Right cardiac atrium (tissue), 5 donors: ENCODE data around the gene IFFO2. TPM values are rescaled to one million over a fixed set of nuclear protein-coding genes. Genes with fewer than 3 reads are reported as not detected.

ENCODE experiments used
- ATAC-seq, 2 donors: fragments of 200-7000 bp; cut with Tn5 transposase; one replicate each; pipeline versions ENCODE4 v1.8.0 to v1.9.1; 2020; ENCODE audit warnings: moderate library complexity in 2 of 2, mild to moderate bottlenecking in 1 of 2
- DNase-seq, 3 donors: peaks; one replicate each; pipeline ENCODE4 v3.0.0-alpha.2; 2020
- H3K27ac ChIP-seq: one replicate; pipeline ENCODE4 v1.5.1; 2013; ENCODE audit warnings: mild to moderate bottlenecking, low read length, control low read depth, moderate library complexity
- H3K27me3 ChIP-seq: one replicate; pipeline ENCODE4 v1.6.1; 2013; ENCODE audit not compliant: control insufficient read depth, insufficient read depth
- H3K4me1 ChIP-seq: one replicate; pipeline ENCODE4 v1.6.1; 2013; ENCODE audit warnings: low read length; ENCODE audit not compliant: control insufficient read depth, insufficient read depth
- H3K4me3 ChIP-seq: one replicate; pipeline ENCODE4 v1.5.1; 2013; ENCODE audit warnings: low read length, control low read depth
- H3K9me3 ChIP-seq: one replicate; pipeline ENCODE4 v1.6.1; 2013; ENCODE audit warnings: low read length; ENCODE audit not compliant: control insufficient read depth
- WGBS: extraction: QIAGEN DNeasy Blood & Tissue Kit; methylation state at CpG from one replicate; pipeline ENCODE4 v1.1.7; 2013; 5-methylcytosine and 5-hydroxymethylcytosine counted together
- intact Hi-C, 4 donors: fragments of 100-400 bp; cut with DNase I; formaldehyde crosslinking; loops; one replicate each; pipeline versions ENCODE4 v1.11.0 to v1.14.0; 2022 to 2023
- polyA plus RNA-seq: library from polyadenylated mRNA; stranded (reverse); fragments of 200-250 nt; gene quantifications from one replicate; pipeline ENCODE4 v1.2.3, GENCODE V29; 2013
- total RNA-seq, 4 donors: library from RNA; stranded (reverse); fragmentation: NEBNext Ultra II Directional; extraction: Animal tissue kit (Norgen Biotek cat#: 25700); gene quantifications; one replicate each; pipeline ENCODE4 v1.2.1, GENCODE V29; 2021
- donor health status: healthy with polysubstance abuse.
- donor health status: DM: no; HTN: yes; CAD: no.
- donor health status: DM: no; HTN: no; CAD: no.
- donor health status: DM: no; HTN: yes; CAD: no; lungs with severe emphysema.
- donor health status: DM: yes; HTN: yes; CAD: no.

IFFO2 gene
- total and polyA plus RNA-seq, 5 donors, result 5.0 to 12.7 (median 7.3) TPM

DNA sequence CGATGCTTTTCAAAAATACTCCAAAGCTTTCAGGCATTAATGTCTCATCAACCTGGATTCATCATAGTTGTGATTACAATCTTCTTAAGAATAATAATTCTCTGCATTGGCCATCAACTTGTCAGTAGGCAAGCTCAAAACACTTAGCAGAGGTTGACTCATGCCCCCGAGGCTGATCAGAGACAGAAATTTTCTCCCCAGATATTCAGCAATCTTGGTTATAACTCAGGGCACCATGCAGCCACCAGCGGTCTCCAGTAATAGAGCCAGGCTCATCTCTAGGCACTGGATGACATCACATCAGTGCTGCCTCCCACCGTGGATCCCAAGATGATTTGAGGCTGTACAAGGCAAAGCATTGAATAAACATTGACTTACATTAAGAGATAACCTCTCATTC lies 14.3 kb upstream of the IFFO2 start:
- H3K27ac ChIP-seq, result no peak overlapping the region
- no peak for DNase-seq
- no peaks in the 10 kb centered on the region for H3K9me3 ChIP-seq
- H3K27me3 ChIP-seq, result no peaks in the 10 kb centered on the region
- WGBS, result 54% methylated on average over 4 of the region's 4 CpGs
- no peak overlapping the region for H3K4me3 ChIP-seq
- intact Hi-C loops, result no loop called here
- ATAC-seq, result no peak
- H3K4me1 ChIP-seq, result peaks cover 2% of the 10 kb centered on the region

DNA sequence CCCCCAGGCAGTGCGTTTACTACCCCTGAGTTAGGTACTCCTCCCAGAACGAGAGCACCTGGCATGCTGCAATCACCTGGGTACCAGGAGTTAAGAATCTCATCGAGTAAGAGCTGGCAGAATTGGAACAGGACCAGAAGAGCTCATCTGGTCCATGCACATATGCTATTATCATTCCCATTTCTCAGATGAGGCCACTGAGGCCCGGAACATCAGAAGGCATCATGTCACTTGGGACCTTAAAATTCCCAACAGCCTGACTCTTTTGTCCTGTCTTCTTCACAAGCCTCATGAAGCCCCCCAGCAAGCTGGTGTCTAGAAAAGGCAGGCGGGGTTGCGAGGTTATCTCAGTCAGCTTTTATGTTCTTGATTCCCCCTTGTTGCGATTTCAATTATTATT lies 13.9 kb upstream of the IFFO2 start:
- no peak for ATAC-seq
- H3K4me3 ChIP-seq, result no peak overlapping the region
- WGBS, result 89% methylated on average over 7 of the region's 7 CpGs
- H3K4me1 ChIP-seq, result peaks cover 2% of the 10 kb centered on the region
- H3K9me3 ChIP-seq, result no peaks in the 10 kb centered on the region
- intact Hi-C loops, result no loop called here
- H3K27ac ChIP-seq, result no peak overlapping the region
- no peak for DNase-seq
- no peaks in the 10 kb centered on the region for H3K27me3 ChIP-seq

DNA sequence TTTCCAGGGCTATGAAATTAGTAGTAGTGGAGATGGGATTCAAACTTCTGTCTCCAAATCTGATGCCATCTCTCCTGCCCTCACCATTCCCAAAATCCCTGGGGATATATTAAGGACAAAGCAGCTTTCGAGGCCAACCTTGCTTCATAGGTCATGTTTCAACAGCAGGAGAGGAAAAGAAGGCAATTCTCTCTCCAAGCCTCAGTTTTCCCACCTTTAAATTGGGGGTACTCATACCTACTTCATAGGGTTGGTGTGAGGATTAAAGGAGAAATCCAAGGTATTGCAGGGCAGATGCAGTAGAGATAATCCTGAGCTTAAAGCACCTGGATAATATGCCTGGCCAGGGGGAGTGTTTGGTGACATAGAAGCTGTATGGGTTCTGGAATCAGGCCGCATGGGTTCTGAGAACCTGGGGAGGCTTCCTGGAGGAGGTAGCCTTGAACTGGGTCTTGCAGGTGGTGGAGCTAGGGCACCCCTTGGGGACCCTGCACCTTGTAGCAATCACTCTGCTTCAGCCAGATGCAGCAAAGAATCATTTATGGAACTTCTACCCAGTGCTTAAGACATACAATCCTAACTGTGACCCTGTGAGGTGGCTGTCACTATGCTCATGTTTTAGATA lies 10.7 kb upstream of the IFFO2 start:
- Histone ChIP-seq H3K27me3 (no peaks in the 10 kb centered on the region), H3K4me3 (no peak overlapping the region), H3K27ac (no peak overlapping the region), H3K4me1 (no peaks in the 10 kb centered on the region), H3K9me3 (no peaks in the 10 kb centered on the region)
- intact Hi-C loops, result no loop called here
- ATAC-seq (no peak), DNase-seq (no peak)
- WGBS, result 90% methylated on average over 2 of the region's 2 CpGs

DNA sequence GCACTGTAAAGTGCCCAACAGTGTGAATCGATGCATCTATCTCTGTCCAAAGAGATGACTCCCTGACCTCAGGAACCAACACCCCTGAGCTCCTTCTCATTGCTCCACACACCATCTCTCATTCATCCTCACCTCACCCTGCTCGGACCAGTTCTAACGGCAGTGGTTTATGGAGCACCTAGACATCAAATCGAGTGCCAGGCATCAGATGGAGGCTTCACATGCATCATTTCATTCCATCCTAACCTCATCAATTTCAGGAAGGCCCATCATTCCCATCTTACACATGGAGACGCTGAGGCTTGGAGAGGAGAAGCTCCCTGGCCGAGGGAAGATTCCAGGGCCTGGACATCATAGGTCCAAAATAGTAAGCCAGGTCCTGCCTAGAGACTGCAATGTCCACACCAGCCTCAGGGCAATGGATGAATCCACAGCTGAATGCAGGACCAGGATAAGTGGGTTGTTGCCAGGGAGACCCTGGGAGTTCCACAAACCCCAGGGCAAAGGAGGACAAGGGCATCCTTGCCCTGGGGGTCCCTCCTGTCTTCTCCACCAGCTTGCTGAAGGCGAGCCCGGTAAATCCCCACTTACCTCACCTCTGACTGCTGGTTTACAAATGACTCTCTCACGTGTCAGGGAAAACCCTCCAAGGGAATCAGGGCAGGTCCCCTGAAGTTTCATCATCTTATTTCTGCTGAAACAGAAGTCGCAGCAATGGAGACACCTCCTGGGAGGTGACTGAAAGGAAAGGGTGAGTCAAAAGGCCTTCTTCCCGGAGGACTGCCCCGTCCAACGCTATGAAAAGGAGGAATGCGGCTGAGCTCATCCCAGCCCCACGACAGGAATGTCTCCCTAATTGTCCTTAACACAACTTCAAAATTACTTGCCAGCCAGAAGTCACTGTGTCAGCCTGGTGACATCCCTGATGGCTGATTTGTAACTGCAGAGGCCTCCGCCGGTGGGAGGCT lies 9.0 kb upstream of the IFFO2 start:
- Histone ChIP-seq H3K4me1 (no peaks in the 10 kb centered on the region), H3K4me3 (no peak overlapping the region), H3K27ac (no peak overlapping the region), H3K9me3 (no peaks in the 10 kb centered on the region), H3K27me3 (no peaks in the 10 kb centered on the region)
- intact Hi-C loops, result no loop called here
- peak; percentile 10 to 39 for ATAC-seq
- no peak for DNase-seq
- WGBS, result 59% methylated on average over 17 of the region's 17 CpGs

DNA sequence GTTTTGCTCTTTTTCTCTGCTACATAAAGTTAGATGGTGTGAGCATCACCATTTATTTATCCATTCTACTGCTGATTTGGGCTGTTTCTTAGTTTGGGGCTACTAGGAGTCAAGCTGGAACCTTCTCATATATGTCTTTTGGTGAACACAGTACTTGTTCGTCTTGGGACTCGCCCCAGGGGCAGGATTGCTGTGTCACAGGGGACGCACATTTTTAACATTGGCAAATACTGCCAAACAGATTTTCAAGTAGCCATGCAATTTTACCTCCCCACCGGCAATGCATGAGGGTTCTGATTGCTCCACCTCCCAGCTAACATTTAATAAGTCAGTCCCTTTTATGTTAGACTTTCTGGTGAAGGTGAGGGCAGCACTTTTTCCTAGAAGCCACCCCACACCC lies 7.5 kb upstream of the IFFO2 start:
- no peak overlapping the region for H3K4me3 ChIP-seq
- no peaks in the 10 kb centered on the region for H3K4me1 ChIP-seq
- H3K27me3 ChIP-seq, result no peaks in the 10 kb centered on the region
- no peak overlapping the region for H3K27ac ChIP-seq
- WGBS, result 90% methylated on average over 4 of the region's 4 CpGs
- intact Hi-C loops, result no loop called here
- H3K9me3 ChIP-seq, result no peaks in the 10 kb centered on the region
- DNase-seq (no peak), ATAC-seq (no peak)

DNA sequence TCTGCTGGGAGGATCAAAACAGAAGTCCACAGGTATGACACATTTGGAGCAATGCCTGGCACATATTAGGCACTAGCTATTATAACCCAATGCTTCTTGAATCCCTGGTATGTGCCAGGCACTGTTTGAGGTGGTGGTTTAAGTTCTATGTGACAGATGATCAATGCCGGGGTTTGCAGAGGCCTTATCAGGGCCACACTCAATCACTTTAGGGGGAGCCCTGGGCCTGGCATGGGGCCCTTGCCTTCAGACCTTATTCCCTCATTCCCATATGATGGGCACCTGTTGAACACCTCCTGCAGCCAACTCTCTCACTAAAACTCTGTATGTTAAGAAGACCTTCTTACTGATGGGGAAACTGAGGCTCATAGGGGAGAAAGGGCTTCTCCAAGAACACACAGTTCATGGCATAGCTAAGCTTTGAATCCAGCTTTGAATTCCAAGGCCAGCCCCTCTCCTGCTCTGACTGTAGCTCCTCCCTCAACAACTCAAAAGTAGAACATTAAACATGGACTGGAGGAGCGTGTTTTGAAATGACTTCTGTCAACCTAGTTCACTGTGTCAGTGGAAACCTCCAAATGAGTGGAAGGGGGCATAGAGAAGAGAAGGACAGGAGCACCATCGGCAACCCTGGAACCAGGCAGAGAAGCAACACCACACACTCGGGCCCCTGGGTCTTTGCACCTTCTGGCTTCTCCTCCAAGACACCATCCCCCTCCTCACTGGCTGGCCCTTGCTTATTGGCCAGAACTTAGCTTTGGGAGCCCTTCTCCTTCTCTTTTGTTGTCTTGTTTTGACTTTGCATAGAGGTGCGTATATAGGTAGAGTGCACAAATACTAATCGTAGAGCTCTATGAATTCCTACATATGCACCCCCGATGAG lies 6.6 kb upstream of the IFFO2 start:
- intact Hi-C loops, result no loop called here
- Histone ChIP-seq H3K9me3 (no peaks in the 10 kb centered on the region), H3K27me3 (no peaks in the 10 kb centered on the region), H3K27ac (no peak overlapping the region), H3K4me1 (no peaks in the 10 kb centered on the region), H3K4me3 (no peak overlapping the region)
- WGBS, result 93% methylated on average over 7 of the region's 7 CpGs
- ATAC-seq (no peak), DNase-seq (no peak)

DNA sequence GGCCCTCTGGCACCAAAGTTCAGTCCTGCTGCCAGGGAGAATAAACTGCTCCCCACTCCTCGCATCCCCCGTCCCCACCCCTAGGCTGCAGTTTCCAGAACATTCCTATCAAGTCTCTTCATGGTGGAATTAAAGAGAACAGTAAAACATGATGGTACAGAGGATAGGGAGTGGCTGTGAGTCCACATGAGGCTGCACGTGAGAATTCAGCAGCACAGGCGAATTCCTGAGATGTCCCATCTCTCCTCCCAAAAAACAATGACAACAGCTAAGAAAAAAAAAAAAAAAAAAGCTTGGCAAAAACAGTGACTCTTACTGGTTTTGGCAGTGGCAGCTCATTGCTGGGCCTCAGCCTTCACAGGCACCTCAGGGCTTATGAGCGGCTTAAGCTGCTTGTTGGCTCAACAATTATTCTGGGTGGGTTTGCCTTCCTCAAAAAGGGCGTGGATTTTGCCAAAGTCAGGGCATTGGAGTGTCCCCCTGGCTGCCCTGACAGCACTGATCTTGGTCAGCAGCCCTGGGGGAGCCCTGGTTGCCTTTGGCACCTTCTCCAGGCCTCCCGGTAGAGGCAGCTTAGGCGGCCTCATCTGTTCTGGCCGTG lies 5.7 kb upstream of the IFFO2 start:
- intact Hi-C loops, result no loop called here
- 65% methylated on average over 9 of the region's 9 CpGs for WGBS
- DNase-seq, result peak in 2 of 3 donors; percentile 28 to 70
- Histone ChIP-seq H3K4me1 (no peaks in the 10 kb centered on the region), H3K27me3 (no peaks in the 10 kb centered on the region), H3K27ac (no peak overlapping the region), H3K4me3 (no peak overlapping the region), H3K9me3 (no peaks in the 10 kb centered on the region)
- peak; percentile 20 to 58 for ATAC-seq

DNA sequence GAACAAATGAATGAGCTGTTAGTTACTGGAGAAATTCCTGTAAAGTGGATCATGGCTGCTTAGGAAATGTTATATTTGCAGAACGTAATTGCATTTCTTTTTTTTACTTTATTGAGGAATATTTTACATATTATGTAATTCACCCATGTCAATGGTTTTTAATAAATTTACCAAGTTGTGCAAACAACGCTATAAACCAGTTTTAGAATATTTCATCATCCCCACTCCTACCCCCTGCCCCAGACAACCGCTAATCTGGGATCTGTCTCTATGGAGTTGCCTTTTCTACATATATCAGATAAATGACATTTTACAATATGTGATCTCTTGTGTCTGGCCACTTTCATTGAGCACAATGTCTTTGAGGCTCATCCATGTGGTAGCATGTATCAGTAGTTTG lies 4.3 kb upstream of the IFFO2 start:
- H3K27me3 ChIP-seq, result no peaks in the 10 kb centered on the region
- WGBS, result 75% methylated on average over 3 of the region's 3 CpGs
- ATAC-seq (no peak), DNase-seq (no peak)
- H3K27ac ChIP-seq, result no peak overlapping the region
- intact Hi-C loops, result no loop called here
- H3K9me3 ChIP-seq, result no peaks in the 10 kb centered on the region
- no peak overlapping the region for H3K4me3 ChIP-seq
- no peaks in the 10 kb centered on the region for H3K4me1 ChIP-seq

DNA sequence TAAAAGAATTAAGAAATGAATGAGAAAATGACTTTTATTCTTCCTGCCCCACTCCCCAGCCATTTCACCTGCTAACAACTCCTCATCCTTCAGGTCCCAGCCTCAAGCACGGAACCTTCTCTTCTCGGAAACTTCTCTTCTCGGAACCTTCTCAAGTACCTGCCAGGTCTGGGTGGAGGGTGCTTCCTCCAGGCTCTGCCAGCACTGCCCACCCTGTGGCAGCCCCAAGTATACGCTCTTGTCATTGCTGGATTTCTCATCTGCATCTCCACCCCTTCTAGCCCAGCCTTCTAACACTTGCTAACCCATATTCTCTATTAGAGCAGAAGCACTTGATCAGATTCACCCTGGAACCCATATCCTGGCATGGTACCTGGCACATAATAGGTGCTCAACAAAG lies 3.9 kb upstream of the IFFO2 start:
- no peak for DNase-seq
- 97% methylated on average over 4 of the region's 4 CpGs for WGBS
- H3K27ac ChIP-seq, result no peak overlapping the region
- intact Hi-C loops, result no loop called here
- H3K27me3 ChIP-seq, result no peaks in the 10 kb centered on the region
- H3K4me1 ChIP-seq, result no peaks in the 10 kb centered on the region
- no peak for ATAC-seq
- H3K4me3 ChIP-seq, result no peak overlapping the region
- H3K9me3 ChIP-seq, result no peaks in the 10 kb centered on the region

DNA sequence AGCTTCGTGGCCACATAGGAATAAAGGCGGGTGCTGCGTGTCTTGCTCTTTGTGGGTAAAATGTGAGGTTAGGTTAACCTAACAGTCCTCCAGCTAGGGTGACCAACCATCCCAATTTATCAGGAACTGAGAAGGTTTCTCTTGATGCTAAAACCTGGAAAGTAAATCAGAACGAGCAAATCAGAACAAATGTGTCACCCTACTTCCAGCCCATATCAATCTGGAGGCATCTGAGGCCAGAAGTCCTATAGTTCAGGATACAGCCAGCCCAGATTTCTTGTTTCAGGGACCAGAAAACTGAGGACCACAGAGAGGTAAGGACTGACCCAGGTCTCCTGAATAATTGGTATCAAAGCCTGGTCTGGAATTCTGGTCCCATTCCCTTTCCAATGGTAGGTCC lies 3.1 kb upstream of the IFFO2 start:
- Histone ChIP-seq H3K27me3 (no peaks in the 10 kb centered on the region), H3K4me3 (no peak overlapping the region), H3K9me3 (no peaks in the 10 kb centered on the region), H3K27ac (no peak overlapping the region), H3K4me1 (no peaks in the 10 kb centered on the region)
- 82% methylated on average over 4 of the region's 4 CpGs for WGBS
- no peak for ATAC-seq
- intact Hi-C loops, result loop anchor here in 2 of 4 donors (5.0 kb wide), 1 partner anchor 52 kb away; no protein-coding TSS in a partner anchor
- no peak for DNase-seq
